Measurements from ENCODE around the gene TPSAB1. TPM values are rescaled to one million over a fixed set of nuclear protein-coding genes. Genes with fewer than 3 reads are reported as not detected.
A peak's percentile ranks its signal among the peaks of the same experiment; 100 is the strongest.

The TPSAB1 gene
- total RNA-seq, 3 donors from 2014 or later: 0.35 TPM; not detected in 2

DNA sequence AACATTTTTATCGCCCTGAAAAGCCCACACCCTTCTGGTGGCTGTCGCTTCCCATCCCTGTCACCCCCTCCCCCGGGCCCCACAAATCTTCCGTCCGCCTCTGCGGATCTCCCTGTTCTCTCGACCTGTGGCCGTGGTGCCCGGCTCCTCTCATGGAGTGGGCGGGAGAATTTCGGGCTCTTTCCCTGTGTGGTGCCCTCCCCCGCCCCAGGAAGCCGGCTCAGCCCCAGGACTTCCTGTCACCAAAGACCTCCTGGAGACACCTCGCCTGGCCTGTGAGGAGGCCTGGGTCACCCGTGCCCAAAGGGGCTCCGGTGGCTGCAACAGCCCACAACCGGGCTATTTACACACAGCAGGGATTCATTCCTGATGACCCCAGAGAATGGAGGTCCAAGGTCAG is 42.8 kb downstream of the TPSAB1 start:
- Mint-ChIP-seq H3K4me3 (no peak overlapping the region), H3K36me3 (ENCODE audit: insufficient read depth) (no peaks in the 10 kb centered on the region), H3K27me3 (ENCODE audit: low read depth) (peaks cover 23% of the 10 kb centered on the region), H3K4me1 (ENCODE audit: low read depth) (no peaks in the 10 kb centered on the region), H3K9me3 (no peaks in the 10 kb centered on the region)
- DNase-seq (no peak), ATAC-seq (no peak)

DNA sequence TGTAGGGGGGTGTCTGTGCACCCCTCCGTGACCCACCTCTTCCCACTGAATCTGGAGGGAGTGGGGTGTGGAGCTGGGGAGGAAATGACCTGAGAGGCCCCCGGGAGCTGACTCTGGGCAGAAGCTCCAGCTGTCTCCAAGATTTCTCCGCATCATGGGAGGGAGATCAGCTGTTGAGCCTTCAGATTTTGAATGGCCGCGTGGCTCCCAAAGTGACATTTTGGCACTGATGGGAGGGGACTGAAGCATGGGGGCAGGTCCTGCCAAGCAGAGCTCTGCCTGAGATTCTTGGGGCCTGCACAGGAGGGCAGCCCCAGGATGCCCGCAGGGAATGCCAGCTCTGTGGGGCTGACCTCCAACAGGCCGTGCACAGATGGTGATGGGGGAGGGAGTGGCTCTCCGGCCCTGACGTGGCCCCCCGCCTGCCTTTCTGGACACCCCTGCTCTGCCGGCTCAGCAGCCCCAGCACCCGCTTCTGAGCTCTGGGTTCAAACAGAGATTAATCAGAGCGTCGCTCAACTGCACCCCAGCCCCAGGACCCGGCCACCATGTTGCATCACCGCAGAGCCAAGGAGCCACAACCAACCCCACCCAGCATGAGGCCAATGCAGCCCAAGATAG is 43.6 kb downstream of the TPSAB1 start:
- ATAC-seq: no peak
- Mint-ChIP-seq H3K4me1 (ENCODE audit: low read depth) (no peaks in the 10 kb centered on the region), H3K36me3 (ENCODE audit: insufficient read depth) (no peaks in the 10 kb centered on the region), H3K9me3 (no peaks in the 10 kb centered on the region), H3K4me3 (no peak overlapping the region), H3K27me3 (ENCODE audit: low read depth) (peaks cover 26% of the 10 kb centered on the region)
- no peak for DNase-seq

DNA sequence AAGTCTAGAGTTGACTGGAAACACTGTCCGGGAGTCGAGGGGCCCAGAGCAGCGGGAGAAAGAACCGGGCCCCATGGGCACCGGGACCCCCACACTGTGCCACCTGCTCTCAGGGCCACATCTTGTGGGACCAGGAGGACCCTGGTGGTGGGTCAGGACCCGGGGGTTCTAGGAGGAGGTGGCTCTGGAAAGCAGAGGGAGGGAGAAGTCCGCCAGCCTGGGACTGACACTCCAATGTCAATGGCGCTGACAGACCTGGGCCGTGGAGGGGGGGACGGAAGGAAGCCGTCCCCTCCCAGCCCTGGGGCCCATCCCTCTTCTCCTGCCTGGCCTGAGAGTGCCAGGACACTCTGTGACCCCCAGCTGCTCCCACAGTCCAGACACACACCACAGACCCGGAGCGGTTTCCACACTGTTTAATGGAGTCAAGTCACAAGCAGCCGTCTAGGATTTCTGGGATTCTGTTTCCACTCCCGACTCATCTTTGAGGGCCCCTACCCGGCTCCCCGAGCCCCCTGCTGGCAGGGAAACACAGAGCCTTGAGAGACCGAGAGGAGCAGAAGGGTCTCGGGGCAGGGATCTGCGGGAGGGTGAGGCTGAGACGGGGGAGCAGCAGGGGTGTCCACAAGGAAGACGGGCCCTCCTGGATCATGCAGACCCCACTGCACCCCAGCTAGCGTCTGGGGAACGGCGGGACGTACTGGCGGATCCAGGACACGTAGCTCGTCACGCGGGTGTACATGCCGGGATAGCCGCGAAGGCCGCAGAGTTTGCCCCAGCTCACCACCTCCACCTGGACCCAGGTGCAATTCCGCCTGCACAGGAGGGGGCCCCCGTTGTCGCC is 45.4 kb downstream of the TPSAB1 start:
- no peaks in the 10 kb centered on the region for H3K36me3 Mint-ChIP-seq (ENCODE audit: insufficient read depth)
- H3K4me3 Mint-ChIP-seq: no peak overlapping the region
- no peaks in the 10 kb centered on the region for H3K4me1 Mint-ChIP-seq (ENCODE audit: low read depth)
- ATAC-seq (no peak), DNase-seq (no peak)
- peaks cover 40% of the 10 kb centered on the region for H3K27me3 Mint-ChIP-seq (ENCODE audit: low read depth)
- H3K9me3 Mint-ChIP-seq: no peaks in the 10 kb centered on the region

DNA sequence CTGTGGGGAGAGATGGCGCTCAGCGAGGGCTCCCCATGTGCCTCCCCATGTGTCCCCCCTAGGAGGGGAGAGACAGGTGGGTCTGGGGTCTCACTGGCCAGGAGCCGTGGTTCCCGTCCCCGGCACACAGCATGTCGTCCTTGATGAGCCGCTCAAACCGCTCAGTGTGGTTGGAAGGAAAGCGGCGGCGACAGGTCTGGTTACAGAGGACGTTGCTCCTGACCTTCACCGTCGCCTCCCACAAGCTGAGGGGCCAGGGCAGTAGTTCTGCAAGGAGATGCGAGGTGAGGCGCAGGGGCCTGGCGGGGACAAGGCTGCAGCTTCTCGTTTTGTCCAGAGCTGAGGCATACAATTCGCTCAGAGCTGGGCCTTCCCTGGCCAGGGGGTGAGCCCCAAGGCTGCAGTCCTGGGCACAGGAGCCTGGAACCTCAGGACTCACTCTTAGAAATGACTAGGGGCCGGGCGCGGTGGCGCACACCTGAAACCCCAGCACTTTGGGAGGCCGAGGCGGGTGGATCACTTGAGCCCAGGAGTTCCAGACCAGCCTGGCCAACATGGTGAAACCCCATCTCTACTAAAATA is 46.1 kb downstream of the TPSAB1 start:
- no peaks in the 10 kb centered on the region for H3K4me1 Mint-ChIP-seq (ENCODE audit: low read depth)
- H3K4me3 Mint-ChIP-seq: no peak overlapping the region
- H3K36me3 Mint-ChIP-seq (ENCODE audit: insufficient read depth): no peaks in the 10 kb centered on the region
- DNase-seq (no peak), ATAC-seq (no peak)
- no peaks in the 10 kb centered on the region for H3K9me3 Mint-ChIP-seq
- H3K27me3 Mint-ChIP-seq (ENCODE audit: low read depth): peaks cover 47% of the 10 kb centered on the region

DNA sequence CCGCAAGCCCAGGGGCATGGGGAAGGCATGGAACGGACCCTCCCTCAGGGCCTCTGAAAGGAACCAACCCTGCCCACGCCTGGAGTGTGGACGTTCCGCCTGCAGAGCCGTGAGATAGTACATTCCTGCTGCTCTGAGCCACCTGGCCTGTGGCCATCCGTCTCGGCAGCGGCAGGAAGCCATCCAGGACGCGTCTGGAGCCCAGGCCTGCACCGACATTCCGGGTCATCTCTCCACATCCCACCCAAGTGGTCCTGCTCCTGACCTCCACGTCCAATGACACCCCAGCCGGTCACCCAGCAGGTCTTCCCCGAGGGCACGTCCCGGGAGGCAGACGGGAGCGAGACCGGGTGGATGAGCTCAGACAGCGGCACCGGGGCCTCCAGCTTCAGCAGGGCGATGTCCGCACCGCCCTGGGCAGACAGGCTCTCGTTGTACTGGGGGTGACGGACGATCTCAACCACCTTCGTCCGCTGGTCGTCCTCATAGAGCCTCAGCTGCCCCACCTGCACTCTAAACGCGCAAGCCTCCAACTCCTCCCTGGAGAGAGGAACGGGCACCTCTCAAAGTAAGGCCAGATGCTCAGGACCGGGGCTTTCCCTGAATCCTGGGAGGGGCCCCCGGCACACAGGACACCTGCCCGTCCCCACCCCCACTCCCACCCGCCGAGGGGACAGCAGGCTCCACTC is 47.6 kb downstream of the TPSAB1 start:
- H3K4me1 Mint-ChIP-seq (ENCODE audit: low read depth): no peaks in the 10 kb centered on the region
- DNase-seq (no peak), ATAC-seq (no peak)
- H3K36me3 Mint-ChIP-seq (ENCODE audit: insufficient read depth): no peaks in the 10 kb centered on the region
- peaks cover 58% of the 10 kb centered on the region for H3K27me3 Mint-ChIP-seq (ENCODE audit: low read depth)
- no peaks in the 10 kb centered on the region for H3K9me3 Mint-ChIP-seq
- no peak overlapping the region for H3K4me3 Mint-ChIP-seq

DNA sequence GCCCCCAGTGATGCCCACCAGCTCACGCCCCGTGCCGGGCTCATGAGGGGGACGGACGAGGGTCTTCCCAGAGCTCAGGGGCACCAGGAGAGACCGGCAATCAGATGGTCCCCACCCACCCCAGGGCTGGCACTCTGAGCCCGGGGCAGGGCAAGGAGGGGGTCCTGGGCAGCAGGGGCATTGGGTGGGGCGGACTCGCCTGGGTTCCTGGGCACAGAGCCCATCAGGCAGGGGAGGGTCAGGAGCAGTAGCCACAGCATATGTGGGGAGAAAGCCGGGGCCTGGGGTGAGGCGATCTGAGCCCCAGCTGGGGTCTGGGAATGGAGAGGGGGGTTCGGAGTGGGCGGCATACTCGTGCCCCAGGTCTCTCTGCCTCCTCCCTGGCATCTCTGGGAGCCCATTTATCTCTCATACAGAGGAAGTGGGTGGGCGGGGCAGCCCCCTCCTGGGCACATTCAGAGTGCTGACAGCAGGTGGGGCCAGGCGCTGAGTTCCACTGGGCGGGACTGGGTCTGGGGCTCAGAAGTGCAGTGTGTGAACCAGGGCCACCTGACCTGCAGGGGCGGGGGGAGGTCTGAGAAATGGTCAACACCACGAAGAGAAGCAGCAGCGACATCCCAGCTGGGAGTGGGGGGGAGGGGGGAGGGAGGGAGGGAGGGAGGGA is 48.4 kb downstream of the TPSAB1 start:
- ATAC-seq: peak in 1 of 2 donors; percentile 53
- H3K36me3 Mint-ChIP-seq (ENCODE audit: insufficient read depth): no peaks in the 10 kb centered on the region
- no peak for DNase-seq
- no peaks in the 10 kb centered on the region for H3K9me3 Mint-ChIP-seq
- H3K4me3 Mint-ChIP-seq: no peak overlapping the region
- H3K27me3 Mint-ChIP-seq (ENCODE audit: low read depth): peaks cover 63% of the 10 kb centered on the region
- H3K4me1 Mint-ChIP-seq (ENCODE audit: low read depth): no peaks in the 10 kb centered on the region

DNA sequence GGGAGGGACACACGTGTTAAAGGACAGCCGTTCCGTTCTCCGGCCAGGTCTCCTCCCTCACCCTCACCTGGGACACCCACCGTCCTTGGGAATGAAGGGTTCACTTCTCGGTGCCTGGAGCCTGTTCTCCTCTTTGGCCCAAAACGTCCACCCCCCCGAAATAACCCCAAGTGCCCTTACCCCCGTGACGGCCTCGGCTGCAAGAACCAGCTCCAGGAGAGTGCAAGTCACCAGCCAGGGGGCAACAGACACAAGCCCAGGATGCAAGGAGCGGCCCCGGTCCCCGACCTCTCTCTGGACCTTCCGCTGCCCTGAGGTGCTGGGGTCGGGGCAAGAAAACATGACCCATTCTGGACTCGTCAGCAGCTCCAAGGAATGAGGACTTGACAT is 49.0 kb downstream of the TPSAB1 start:
- Mint-ChIP-seq H3K9me3 (no peaks in the 10 kb centered on the region), H3K36me3 (ENCODE audit: insufficient read depth) (no peaks in the 10 kb centered on the region), H3K4me3 (no peak overlapping the region), H3K4me1 (ENCODE audit: low read depth) (no peaks in the 10 kb centered on the region), H3K27me3 (ENCODE audit: low read depth) (peaks cover 63% of the 10 kb centered on the region)
- no peak for DNase-seq
- no peak for ATAC-seq

DNA sequence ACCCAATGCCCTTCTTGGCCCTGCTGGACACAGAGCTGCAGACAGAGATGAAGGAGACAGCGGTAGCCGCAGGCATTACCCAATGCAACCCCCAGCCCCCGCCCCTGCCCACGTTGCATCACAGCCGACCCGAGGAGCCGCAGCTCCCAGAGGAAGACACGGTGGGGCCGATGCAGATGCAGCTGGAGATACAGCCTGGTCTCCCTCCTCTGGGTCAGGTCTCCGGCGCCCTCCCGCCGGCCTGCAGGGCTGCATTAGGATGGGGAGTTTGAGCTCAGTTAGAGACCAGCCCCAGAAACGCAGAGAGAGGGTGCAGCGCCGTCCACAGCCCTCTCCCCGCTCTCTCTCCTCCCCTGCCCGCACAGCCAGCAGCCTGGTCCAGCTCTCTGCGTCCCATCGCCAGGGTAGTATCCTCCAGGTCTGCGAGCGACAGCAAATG is 49.6 kb downstream of the TPSAB1 start:
- Mint-ChIP-seq H3K27me3 (ENCODE audit: low read depth) (peaks cover 64% of the 10 kb centered on the region), H3K4me3 (peak overlapping the region; percentile 13), H3K36me3 (ENCODE audit: insufficient read depth) (no peaks in the 10 kb centered on the region), H3K4me1 (ENCODE audit: low read depth) (no peaks in the 10 kb centered on the region), H3K9me3 (no peaks in the 10 kb centered on the region)
- DNase-seq: no peak
- ATAC-seq: no peak

DNA sequence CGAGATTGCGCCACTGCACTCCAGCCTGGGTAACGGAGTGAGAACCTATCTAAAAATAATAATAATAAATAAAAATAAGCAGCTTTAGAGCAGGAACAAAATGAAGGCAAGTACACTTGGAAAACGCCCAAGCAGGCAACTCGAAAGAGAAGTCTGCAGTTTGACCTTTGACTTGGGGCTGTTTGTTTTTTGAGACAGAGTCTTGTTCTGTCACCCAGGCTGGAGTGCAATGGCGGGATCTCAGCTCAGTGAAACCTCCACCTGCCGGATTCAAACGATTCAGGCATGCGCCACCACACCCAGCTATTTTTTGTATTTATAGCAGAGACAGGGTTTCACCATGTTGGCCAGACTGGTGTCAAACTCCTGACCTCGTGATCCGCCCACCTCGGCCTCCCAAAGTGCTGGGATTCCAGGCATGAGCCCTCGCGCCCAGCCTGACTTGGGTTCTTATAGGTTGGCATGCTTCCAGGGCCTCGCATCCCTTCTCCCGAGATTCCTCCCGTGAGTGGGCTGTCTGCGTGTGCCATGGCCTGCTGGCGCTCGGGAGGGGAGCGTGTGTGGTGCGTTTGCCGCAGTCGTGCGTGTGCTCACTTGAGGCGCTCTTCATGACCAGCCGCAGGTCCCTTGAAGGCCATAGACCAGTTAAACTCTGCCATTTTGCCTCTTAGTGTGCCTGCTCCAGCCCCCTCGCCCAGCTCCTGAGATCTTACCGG is 50.5 kb downstream of the TPSAB1 start:
- ATAC-seq: no peak
- peaks cover 64% of the 10 kb centered on the region for H3K27me3 Mint-ChIP-seq (ENCODE audit: low read depth)
- no peak for DNase-seq
- H3K36me3 Mint-ChIP-seq (ENCODE audit: insufficient read depth): no peaks in the 10 kb centered on the region
- no peaks in the 10 kb centered on the region for H3K9me3 Mint-ChIP-seq
- no peak overlapping the region for H3K4me3 Mint-ChIP-seq
- no peaks in the 10 kb centered on the region for H3K4me1 Mint-ChIP-seq (ENCODE audit: low read depth)

DNA sequence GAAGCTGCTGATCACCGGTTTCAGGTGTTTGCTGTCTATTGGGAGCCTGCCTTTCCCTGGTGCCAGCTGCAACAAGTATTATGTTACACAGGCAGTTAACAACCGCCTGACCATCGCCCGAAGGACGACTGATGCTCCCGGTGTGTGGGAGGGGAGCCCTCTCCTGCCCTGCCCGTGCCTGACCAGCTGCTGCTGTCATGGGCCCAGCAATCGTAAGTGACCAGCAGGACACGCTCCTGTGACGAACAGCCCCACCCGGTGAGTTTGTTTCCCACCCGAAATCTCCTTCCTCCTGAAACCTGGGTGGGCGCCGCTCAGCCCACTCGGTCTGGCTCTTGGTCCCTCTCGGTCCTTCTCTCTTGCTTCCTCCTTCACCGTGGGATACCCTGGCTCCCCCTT is 51.1 kb downstream of the TPSAB1 start:
- no peaks in the 10 kb centered on the region for H3K36me3 Mint-ChIP-seq (ENCODE audit: insufficient read depth)
- DNase-seq (no peak), ATAC-seq (no peak)
- H3K27me3 Mint-ChIP-seq (ENCODE audit: low read depth): peaks cover 62% of the 10 kb centered on the region
- no peaks in the 10 kb centered on the region for H3K9me3 Mint-ChIP-seq
- no peak overlapping the region for H3K4me3 Mint-ChIP-seq
- H3K4me1 Mint-ChIP-seq (ENCODE audit: low read depth): no peaks in the 10 kb centered on the region

Other genes starting within 250 kb of the TPSAB1 start
- not detected for gene SSTR5, start 168.0 kb upstream of the TPSAB1 start, total RNA-seq
- gene C1QTNF8, start 144.5 kb upstream of the TPSAB1 start, total RNA-seq: not detected
- gene CACNA1H, start 87.6 kb upstream of the TPSAB1 start, total RNA-seq: under 1 TPM; 0.34 to 0.51 (median 0.41) TPM
- not detected for gene TPSG1, start 15.4 kb upstream of the TPSAB1 start, total RNA-seq
- under 1 TPM in 2 of 3 donors, not detected in 1; 0.41 to 0.46 TPM for gene TPSB2, start 10.5 kb upstream of the TPSAB1 start, total RNA-seq
- under 1 TPM in 1 of 3 donors, not detected in 2; 0.38 TPM for gene TPSD1, start 15.4 kb downstream of the TPSAB1 start, total RNA-seq
- gene UBE2I, start 68.9 kb downstream of the TPSAB1 start, total RNA-seq: 100 to 1,000 TPM; 234 to 251 (median 247) TPM
- gene BAIAP3, start 92.9 kb downstream of the TPSAB1 start, total RNA-seq: under 1 TPM; 0.08 to 0.24 (median 0.16) TPM
- 100 to 1,000 TPM; 108 to 133 (median 112) TPM for gene TSR3, start 111.2 kb downstream of the TPSAB1 start, total RNA-seq
- 10 to 100 TPM; 21.8 to 27.4 (median 23.1) TPM for gene GNPTG, start 111.2 kb downstream of the TPSAB1 start, total RNA-seq
- 10 to 100 TPM; 24.5 to 30.2 (median 29.0) TPM for gene UNKL, start 174.0 kb downstream of the TPSAB1 start, total RNA-seq
- gene UQCC4, start 180.0 kb downstream of the TPSAB1 start, total RNA-seq: 10 to 100 TPM; 31.8 to 34.6 (median 33.1) TPM
- under 1 TPM in 2 of 3 donors, not detected in 1; 0.22 to 0.29 TPM for gene PERCC1, start 190.4 kb downstream of the TPSAB1 start, total RNA-seq
- gene CCDC154, start 203.9 kb downstream of the TPSAB1 start, total RNA-seq: 1 to 10 TPM in 2 of 3 donors, under 1 TPM in 1; 0.73 to 2.5 (median 2.2) TPM
- 10 to 100 TPM; 54.2 to 60.7 (median 54.7) TPM for gene CLCN7, start 234.3 kb downstream of the TPSAB1 start, total RNA-seq
- under 1 TPM in 1 of 3 donors, not detected in 2; 0.28 TPM for gene PTX4, start 248.2 kb downstream of the TPSAB1 start, total RNA-seq